Measurements from ENCODE around the gene OR51E1. TPM values are rescaled to one million over a fixed set of nuclear protein-coding genes. Genes with fewer than 3 reads are reported as not detected.

The OR51E1 gene
- total RNA-seq, 1 donor from 2014 or later: 1.2 TPM

DNA sequence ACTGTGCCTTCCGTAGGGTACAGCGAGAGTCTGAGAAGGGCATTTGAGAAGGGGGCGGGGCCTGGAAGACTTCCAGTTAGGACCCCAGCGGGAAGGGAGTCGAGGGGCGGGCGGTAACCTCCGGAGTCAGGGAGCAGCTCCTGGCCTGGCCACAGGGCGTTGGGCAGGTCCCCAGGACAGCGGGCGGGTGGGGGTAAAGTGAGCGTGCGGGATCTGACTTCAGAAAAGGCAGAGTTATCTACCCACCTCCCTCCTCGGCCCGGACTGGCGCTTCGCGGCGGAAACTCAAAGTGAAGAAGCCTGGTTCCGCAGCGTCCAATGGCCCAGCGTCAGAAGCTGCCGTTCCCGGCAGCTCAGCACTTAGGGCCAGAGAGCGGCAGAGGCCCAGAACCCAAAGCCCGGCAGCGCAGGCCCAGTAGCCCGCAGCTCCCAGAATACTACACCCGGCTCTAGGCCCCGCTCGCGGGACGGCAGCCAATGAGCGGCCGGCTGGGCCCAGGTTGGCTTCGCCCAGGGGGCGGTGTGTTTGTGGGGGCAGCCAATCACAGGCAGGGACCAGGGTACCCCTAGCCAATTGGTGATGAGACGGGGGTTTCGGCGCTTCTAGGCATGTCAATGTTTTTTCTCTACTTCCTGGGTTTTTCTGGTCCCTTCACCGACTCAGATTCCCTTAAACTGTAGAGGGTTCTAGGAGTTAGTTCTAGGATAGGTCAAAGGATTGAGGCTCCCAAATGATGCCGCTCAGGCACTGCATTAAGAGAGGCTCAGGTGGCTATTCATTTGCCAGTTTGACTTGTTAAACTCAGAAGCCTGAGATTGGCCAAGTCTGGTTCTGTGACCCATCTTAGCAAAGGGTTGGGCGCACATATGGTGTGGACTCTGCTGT, 35.8 kb upstream of the OR51E1 start, which contains the start of gene TRIM68:
Gene TRIM68 (minus strand): TSS at position 451 of the 886 bp plus-strand sequence. CDS start 2,727 bp downstream, outside the sequence.
- H3K4me3 Mint-ChIP-seq (ENCODE audit: unreplicated experiment): peak within 1 kb of the TSS; percentile 90
- H3K9me3 Mint-ChIP-seq (ENCODE audit: low read depth): no peaks in the 10 kb centered on the region

DNA sequence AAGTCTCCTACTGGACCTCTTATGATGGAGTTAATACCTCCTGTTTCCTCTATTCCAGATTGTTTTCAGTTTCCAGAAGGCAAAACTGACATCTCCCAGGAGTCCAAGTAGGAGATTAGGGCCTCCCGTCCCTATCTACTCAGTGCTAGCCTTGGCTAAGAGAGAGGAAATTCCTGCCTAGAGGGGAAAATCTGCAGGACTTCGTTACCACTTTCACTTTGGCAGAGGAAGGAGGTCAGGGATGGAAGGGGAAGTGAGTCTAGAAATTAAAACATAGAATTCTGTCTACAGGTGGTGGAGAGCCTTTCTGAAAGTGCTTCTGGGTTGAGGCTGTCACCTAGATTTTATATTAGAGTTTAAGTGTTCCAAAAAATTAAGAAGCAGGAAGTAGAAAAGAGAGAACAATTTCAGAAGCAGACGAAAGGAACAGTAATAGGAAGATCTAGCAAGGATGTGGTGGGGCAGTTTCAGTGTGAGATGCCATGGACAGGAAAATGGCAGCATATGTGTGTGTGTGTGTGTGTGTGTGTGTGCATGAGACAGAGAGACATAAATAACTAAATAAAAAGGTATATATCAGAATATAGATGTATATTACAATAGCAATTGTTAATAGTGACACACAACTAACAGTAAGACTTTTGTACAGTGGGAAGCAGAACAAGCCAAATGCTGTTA, 33.4 kb upstream of the OR51E1 start:
- H3K4me3 Mint-ChIP-seq (ENCODE audit: unreplicated experiment): no peak overlapping the region
- TF ChIP-seq, protein P1, sequence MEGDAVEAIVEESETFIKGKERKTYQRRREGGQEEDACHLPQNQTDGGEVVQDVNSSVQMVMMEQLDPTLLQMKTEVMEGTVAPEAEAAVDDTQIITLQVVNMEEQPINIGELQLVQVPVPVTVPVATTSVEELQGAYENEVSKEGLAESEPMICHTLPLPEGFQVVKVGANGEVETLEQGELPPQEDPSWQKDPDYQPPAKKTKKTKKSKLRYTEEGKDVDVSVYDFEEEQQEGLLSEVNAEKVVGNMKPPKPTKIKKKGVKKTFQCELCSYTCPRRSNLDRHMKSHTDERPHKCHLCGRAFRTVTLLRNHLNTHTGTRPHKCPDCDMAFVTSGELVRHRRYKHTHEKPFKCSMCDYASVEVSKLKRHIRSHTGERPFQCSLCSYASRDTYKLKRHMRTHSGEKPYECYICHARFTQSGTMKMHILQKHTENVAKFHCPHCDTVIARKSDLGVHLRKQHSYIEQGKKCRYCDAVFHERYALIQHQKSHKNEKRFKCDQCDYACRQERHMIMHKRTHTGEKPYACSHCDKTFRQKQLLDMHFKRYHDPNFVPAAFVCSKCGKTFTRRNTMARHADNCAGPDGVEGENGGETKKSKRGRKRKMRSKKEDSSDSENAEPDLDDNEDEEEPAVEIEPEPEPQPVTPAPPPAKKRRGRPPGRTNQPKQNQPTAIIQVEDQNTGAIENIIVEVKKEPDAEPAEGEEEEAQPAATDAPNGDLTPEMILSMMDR (IDR thresholded peaks at IDR 0.05): no peak
- peaks cover 18% of the 10 kb centered on the region for H3K4me1 Mint-ChIP-seq (ENCODE audit: low read depth)
- H3K27ac Mint-ChIP-seq (ENCODE audit: unreplicated experiment): no peak overlapping the region
- H3K9me3 Mint-ChIP-seq (ENCODE audit: low read depth): no peaks in the 10 kb centered on the region
- peaks cover 17% of the 10 kb centered on the region for H3K27me3 Mint-ChIP-seq (ENCODE audit: low read depth)
- DNase-seq (ENCODE audit: low spot score): no peak
- H3K36me3 Mint-ChIP-seq (ENCODE audit: low read depth): no peaks in the 10 kb centered on the region

More for the DNA sequence above, 35.8 kb upstream of the OR51E1 start, which contains the start of gene TRIM68:
- peaks cover 3% of the 10 kb centered on the region for H3K27me3 Mint-ChIP-seq (ENCODE audit: low read depth)
- H3K4me1 Mint-ChIP-seq (ENCODE audit: low read depth): peaks cover 18% of the 10 kb centered on the region
- peak within 1 kb of the TSS; percentile 92 for H3K27ac Mint-ChIP-seq (ENCODE audit: unreplicated experiment)
- DNase-seq (ENCODE audit: low spot score): peak; percentile 99
- peaks cover 3% of the 10 kb centered on the region for H3K36me3 Mint-ChIP-seq (ENCODE audit: low read depth)
- TF ChIP-seq, protein P1 (IDR thresholded peaks at IDR 0.05): no peak

DNA sequence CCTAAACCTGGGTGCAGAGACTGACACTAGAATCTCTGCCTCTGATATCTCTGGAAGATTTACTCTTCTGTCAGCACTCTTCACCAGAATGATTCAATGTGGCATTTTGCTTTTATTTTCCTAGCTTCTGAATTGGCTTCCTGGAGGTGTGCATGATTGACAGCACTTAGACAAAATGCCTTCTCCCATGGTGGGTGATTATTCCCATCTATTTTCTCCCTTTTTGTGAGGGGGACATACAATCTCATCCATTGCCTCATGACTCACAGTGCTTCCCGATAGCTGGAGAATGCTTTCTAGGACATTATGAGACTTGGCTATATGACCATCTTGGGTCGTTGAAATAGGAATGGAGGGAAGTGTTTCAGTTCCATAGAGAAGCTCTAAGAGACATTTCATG, 31.8 kb upstream of the OR51E1 start:
- no peak for DNase-seq (ENCODE audit: low spot score)
- no peak overlapping the region for H3K27ac Mint-ChIP-seq (ENCODE audit: unreplicated experiment)
- H3K27me3 Mint-ChIP-seq (ENCODE audit: low read depth): peaks cover 18% of the 10 kb centered on the region

DNA sequence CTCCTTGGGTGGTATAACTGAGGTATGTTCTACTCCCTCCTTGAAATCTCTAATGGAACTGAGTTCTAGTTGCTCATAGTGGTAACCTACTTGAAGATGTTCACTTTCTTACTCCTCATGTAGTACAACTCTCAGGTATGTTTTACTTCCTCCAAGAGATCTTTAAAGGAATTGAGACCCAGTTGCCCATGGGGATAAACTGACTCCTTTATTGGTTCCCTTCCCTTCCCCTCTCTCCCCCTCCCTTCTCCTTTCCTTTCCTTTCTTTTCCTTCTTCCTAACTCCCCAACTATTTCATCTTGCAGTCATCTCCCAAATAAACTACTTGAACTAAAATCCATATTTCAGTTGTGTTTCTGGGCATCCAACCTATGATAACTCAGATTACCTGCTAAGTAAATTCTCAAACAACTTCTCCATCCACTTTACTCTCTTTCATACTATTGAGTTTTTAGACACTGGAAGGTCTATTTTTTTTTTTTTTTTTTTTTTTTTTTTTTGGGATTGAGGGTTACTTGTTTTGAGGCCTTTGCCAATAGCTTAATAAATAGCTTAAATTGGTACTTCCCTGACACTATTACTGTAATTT, 27.8 kb upstream of the OR51E1 start:
- H3K27ac Mint-ChIP-seq (ENCODE audit: unreplicated experiment): no peak overlapping the region
- no peaks in the 10 kb centered on the region for H3K9me3 Mint-ChIP-seq (ENCODE audit: low read depth)
- H3K36me3 Mint-ChIP-seq (ENCODE audit: low read depth): no peaks in the 10 kb centered on the region
- no peak for DNase-seq (ENCODE audit: low spot score)
- H3K4me1 Mint-ChIP-seq (ENCODE audit: low read depth): no peaks in the 10 kb centered on the region
- peaks cover 34% of the 10 kb centered on the region for H3K27me3 Mint-ChIP-seq (ENCODE audit: low read depth)
- no peak overlapping the region for H3K4me3 Mint-ChIP-seq (ENCODE audit: unreplicated experiment)
- TF ChIP-seq, protein P1 (IDR thresholded peaks at IDR 0.05): no peak

More for the DNA sequence above, 31.8 kb upstream of the OR51E1 start:
- no peaks in the 10 kb centered on the region for H3K36me3 Mint-ChIP-seq (ENCODE audit: low read depth)
- H3K9me3 Mint-ChIP-seq (ENCODE audit: low read depth): no peaks in the 10 kb centered on the region
- TF ChIP-seq, protein P1 (IDR thresholded peaks at IDR 0.05): no peak
- peaks cover 12% of the 10 kb centered on the region for H3K4me1 Mint-ChIP-seq (ENCODE audit: low read depth)
- no peak overlapping the region for H3K4me3 Mint-ChIP-seq (ENCODE audit: unreplicated experiment)

DNA sequence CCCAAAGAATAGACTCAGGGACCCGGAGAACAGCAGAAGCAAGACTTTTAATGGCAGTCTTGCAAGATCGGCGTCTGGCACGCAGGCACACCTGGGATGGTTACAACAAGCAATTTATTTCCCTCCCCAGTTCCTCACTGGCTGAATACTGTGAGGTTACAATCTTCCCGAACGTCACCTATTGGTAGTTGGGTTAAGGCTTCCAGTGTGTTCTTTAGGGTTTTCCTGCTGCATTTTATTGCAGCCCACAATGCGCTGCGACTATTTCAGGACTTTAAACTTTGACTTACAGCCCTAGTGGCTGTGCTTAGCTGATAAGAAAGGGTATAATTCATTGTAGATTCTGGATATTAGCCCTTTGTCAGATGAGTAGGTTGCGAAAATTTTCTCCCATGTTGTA, 24.3 kb upstream of the OR51E1 start:
- H3K9me3 Mint-ChIP-seq (ENCODE audit: low read depth): no peaks in the 10 kb centered on the region
- no peak overlapping the region for H3K4me3 Mint-ChIP-seq (ENCODE audit: unreplicated experiment)
- H3K36me3 Mint-ChIP-seq (ENCODE audit: low read depth): no peaks in the 10 kb centered on the region
- H3K4me1 Mint-ChIP-seq (ENCODE audit: low read depth): no peaks in the 10 kb centered on the region
- no peak overlapping the region for H3K27ac Mint-ChIP-seq (ENCODE audit: unreplicated experiment)
- TF ChIP-seq, protein P1 (IDR thresholded peaks at IDR 0.05): no peak
- DNase-seq (ENCODE audit: low spot score): no peak
- H3K27me3 Mint-ChIP-seq (ENCODE audit: low read depth): peaks cover 32% of the 10 kb centered on the region

Measured in chondrocyte (in vitro differentiated cells).